ENCODE measurements around the gene CHRNA3.
A peak's percentile ranks its signal among the peaks of the same experiment; 100 is the strongest.
"Not testable (repeated sequence)": the region's sequence is repeated elsewhere in the genome, so short reads cannot be mapped to it uniquely, and the experiment has no call there.

CHRNA3 gene

GRCh38 chr15:78565097-78565950 lies 55.5 kb downstream of the CHRNA3 start, which contains the start of gene CHRNA5:
Gene CHRNA5, plus strand, starts transcription at chr15:78565520. Its CDS starts 200 bp downstream, at chr15:78565720.
- Histone ChIP-seq H3K27ac (no peak within 1 kb of the TSS), H3K9me3 (no peaks in the 10 kb centered on the region), H3K27me3 (peaks cover 0 to 17% of the 10 kb centered on the region in 2 donors), H3K4me3 (peak within 1 kb of the TSS; percentile 52 to 65), H3K4me1 (peaks cover 0 to 19% (median 9%) of the 10 kb centered on the region in 4 donors), H3K36me3 (no peaks in the 10 kb centered on the region)
- DNase-seq: peak; percentile 83 to 90
- TF ChIP-seq CTCF (IDR thresholded peaks at IDR 0.05): no peak
- intact Hi-C loops (cut with DNase I; ENCODE audit: low total_unique reads): no loop called here

- Histone ChIP-seq H3K9me3 (no peaks in the 10 kb centered on the region), H3K4me3 (peak overlapping the region; percentile 52 to 65), H3K27ac (no peak overlapping the region), H3K27me3 (peaks cover 0 to 12% of the 10 kb centered on the region in 2 donors), H3K4me1 (peaks cover 0 to 19% (median 9%) of the 10 kb centered on the region in 4 donors), H3K36me3 (no peaks in the 10 kb centered on the region)
- intact Hi-C loops (cut with DNase I; ENCODE audit: low total_unique reads): no loop called here
- no peak for DNase-seq
- no peak for TF ChIP-seq CTCF (IDR thresholded peaks at IDR 0.05)
Measured at GRCh38 chr15:78564743-78565096, 56.1 kb downstream of the CHRNA3 start.

GRCh38 chr15:78563092-78563491 lies 57.7 kb downstream of the CHRNA3 start:
- no peak for TF ChIP-seq CTCF (IDR thresholded peaks at IDR 0.05)
- Histone ChIP-seq H3K27me3 (peaks cover 0 to 6% of the 10 kb centered on the region in 2 donors), H3K27ac (no peak overlapping the region), H3K4me3 (no peak overlapping the region), H3K4me1 (peaks cover 0 to 19% (median 9%) of the 10 kb centered on the region in 4 donors), H3K36me3 (no peaks in the 10 kb centered on the region), H3K9me3 (no peaks in the 10 kb centered on the region)
- DNase-seq: no peak
- intact Hi-C loops (cut with DNase I; ENCODE audit: low total_unique reads): no loop called here

- no peak for DNase-seq
- Histone ChIP-seq H3K36me3 (no peaks in the 10 kb centered on the region), H3K27me3 (no peaks in the 10 kb centered on the region), H3K9me3 (no peaks in the 10 kb centered on the region), H3K4me1 (peaks cover 0 to 16% (median 8%) of the 10 kb centered on the region in 4 donors), H3K27ac (no peak overlapping the region), H3K4me3 (no peak overlapping the region)
- TF ChIP-seq CTCF (IDR thresholded peaks at IDR 0.05): no peak
- intact Hi-C loops (cut with DNase I; ENCODE audit: low total_unique reads): no loop called here
Measured at GRCh38 chr15:78561490-78561889, 59.3 kb downstream of the CHRNA3 start.

GRCh38 chr15:78560201-78560600 lies 60.6 kb downstream of the CHRNA3 start:
- H3K27me3 ChIP-seq; H3K36me3 ChIP-seq; H3K4me1 ChIP-seq; H3K27ac ChIP-seq; H3K4me3 ChIP-seq; DNase-seq; intact Hi-C loops (cut with DNase I; ENCODE audit: low total_unique reads); H3K9me3 ChIP-seq: not testable (repeated sequence)

- no peaks in the 10 kb centered on the region for H3K27me3 ChIP-seq
- no peaks in the 10 kb centered on the region for H3K9me3 ChIP-seq
- intact Hi-C loops (cut with DNase I; ENCODE audit: low total_unique reads): no loop called here
- no peak overlapping the region for H3K4me3 ChIP-seq
- no peak overlapping the region for H3K27ac ChIP-seq
- DNase-seq: no peak
- H3K36me3 ChIP-seq: peaks cover 21 to 38% (median 36%) of the 10 kb centered on the region in 3 donors
- no peak for TF ChIP-seq CTCF (IDR thresholded peaks at IDR 0.05)
- H3K4me1 ChIP-seq: no peaks in the 10 kb centered on the region
Measured at GRCh38 chr15:78552597-78552996, 68.2 kb downstream of the CHRNA3 start.

Data from tibial artery (tissue), 4 donors.